ENCODE results near the gene MYO18A. TPM values are rescaled to one million over a fixed set of nuclear protein-coding genes. Genes with fewer than 3 reads are reported as not detected.

The MYO18A gene
- total and polyA plus RNA-seq, 10 of the 15 experiments (the other 5 are each of a cell fraction or from before 2014, with no cell fraction given) = 2.9 to 66.0 (median 24.5) TPM

DNA sequence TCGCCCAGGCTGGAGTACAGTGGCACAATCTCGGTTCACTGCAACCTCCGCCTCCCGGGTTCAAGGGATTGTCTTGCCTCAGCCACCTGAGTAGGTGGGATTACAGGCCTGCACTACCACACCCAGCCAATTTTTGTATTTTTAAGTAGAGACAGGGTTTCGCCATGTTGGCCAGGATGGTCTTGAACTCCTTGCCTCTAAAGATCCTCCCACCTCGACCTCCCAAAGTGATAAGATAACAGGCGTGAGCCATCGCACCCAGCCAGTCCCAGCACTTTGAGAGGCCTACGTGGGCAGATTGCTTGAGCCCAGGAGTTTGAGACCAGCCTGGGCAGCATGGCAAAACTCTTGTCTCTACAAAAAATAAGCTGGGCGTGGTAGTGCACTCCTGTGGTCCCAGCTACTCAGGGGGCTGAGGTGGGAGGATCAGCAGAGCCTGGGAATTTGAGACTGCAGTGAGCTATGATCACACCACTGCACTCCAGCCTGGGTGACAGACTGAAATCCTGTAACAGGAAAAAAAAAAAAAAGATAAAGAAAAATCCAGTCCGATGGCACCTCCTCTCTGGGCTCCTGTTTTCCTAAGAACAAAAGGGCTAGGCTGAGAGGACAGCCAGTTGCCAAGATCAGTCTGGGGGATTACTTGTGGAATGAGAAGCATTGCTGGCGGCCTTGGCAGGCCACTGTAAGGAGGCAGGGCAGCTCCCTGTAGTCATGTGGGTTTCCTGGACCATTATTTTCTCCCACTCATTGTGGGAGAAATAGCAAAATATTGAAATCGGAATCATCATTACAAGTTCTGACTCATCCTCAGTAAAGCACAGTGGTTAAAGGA is 140.2 kb downstream of the MYO18A start (continued):
- TF ChIP-seq, protein P1, sequence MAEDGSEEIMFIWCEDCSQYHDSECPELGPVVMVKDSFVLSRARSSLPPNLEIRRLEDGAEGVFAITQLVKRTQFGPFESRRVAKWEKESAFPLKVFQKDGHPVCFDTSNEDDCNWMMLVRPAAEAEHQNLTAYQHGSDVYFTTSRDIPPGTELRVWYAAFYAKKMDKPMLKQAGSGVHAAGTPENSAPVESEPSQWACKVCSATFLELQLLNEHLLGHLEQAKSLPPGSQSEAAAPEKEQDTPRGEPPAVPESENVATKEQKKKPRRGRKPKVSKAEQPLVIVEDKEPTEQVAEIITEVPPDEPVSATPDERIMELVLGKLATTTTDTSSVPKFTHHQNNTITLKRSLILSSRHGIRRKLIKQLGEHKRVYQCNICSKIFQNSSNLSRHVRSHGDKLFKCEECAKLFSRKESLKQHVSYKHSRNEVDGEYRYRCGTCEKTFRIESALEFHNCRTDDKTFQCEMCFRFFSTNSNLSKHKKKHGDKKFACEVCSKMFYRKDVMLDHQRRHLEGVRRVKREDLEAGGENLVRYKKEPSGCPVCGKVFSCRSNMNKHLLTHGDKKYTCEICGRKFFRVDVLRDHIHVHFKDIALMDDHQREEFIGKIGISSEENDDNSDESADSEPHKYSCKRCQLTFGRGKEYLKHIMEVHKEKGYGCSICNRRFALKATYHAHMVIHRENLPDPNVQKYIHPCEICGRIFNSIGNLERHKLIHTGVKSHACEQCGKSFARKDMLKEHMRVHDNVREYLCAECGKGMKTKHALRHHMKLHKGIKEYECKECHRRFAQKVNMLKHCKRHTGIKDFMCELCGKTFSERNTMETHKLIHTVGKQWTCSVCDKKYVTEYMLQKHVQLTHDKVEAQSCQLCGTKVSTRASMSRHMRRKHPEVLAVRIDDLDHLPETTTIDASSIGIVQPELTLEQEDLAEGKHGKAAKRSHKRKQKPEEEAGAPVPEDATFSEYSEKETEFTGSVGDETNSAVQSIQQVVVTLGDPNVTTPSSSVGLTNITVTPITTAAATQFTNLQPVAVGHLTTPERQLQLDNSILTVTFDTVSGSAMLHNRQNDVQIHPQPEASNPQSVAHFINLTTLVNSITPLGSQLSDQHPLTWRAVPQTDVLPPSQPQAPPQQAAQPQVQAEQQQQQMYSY (CRISPR knock-in tag; IDR thresholded peaks at IDR 0.05) = no peak
- no peak for TF ChIP-seq PAX8 (IDR thresholded peaks at IDR 0.05)
- TF ChIP-seq, protein P2, sequence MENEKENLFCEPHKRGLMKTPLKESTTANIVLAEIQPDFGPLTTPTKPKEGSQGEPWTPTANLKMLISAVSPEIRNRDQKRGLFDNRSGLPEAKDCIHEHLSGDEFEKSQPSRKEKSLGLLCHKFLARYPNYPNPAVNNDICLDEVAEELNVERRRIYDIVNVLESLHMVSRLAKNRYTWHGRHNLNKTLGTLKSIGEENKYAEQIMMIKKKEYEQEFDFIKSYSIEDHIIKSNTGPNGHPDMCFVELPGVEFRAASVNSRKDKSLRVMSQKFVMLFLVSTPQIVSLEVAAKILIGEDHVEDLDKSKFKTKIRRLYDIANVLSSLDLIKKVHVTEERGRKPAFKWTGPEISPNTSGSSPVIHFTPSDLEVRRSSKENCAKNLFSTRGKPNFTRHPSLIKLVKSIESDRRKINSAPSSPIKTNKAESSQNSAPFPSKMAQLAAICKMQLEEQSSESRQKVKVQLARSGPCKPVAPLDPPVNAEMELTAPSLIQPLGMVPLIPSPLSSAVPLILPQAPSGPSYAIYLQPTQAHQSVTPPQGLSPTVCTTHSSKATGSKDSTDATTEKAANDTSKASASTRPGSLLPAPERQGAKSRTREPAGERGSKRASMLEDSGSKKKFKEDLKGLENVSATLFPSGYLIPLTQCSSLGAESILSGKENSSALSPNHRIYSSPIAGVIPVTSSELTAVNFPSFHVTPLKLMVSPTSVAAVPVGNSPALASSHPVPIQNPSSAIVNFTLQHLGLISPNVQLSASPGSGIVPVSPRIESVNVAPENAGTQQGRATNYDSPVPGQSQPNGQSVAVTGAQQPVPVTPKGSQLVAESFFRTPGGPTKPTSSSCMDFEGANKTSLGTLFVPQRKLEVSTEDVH (IDR thresholded peaks at IDR 0.05; ENCODE audit: low read depth, partially characterized antibody) = no peak

All from GM12878 (cell line).